Parathyroid adenoma (tissue), 2 donors: Measurements from ENCODE around the gene FAM53A.

ENCODE experiments used
- H2AFZ ChIP-seq: fragments of 300-600 bp; sonication (generic); one replicate; pipeline ENCODE4 v1.7.0; 2017; ENCODE audit warnings: antibody characterized with exemption, mild to moderate bottlenecking
- H3K27ac ChIP-seq: fragments of 300-600 bp; sonication (generic); one replicate; pipeline ENCODE4 v1.7.0; 2017
- H3K27me3 ChIP-seq: fragments of 300-600 bp; sonication (generic); one replicate; pipeline ENCODE4 v1.7.0; 2017; ENCODE audit warnings: low read length; ENCODE audit not compliant: control insufficient read depth, insufficient read depth
- H3K36me3 ChIP-seq: fragments of 300-600 bp; sonication (generic); one replicate; pipeline ENCODE4 v1.7.0; 2017; ENCODE audit warnings: low read length; ENCODE audit not compliant: control insufficient read depth, insufficient read depth
- H3K4me1 ChIP-seq: fragments of 300-600 bp; sonication (generic); one replicate; pipeline ENCODE4 v1.7.0; 2017; ENCODE audit warnings: control low read depth
- H3K4me2 ChIP-seq: fragments of 300-600 bp; sonication (generic); one replicate; pipeline ENCODE4 v1.7.0; 2017; ENCODE audit warnings: low read length
- H3K4me3 ChIP-seq: fragments of 300-600 bp; sonication (generic); one replicate; pipeline ENCODE4 v1.7.0; 2017; ENCODE audit warnings: low read depth, low read length
- H3K79me2 ChIP-seq: fragments of 300-600 bp; sonication (generic); one replicate; pipeline ENCODE4 v1.7.0; 2017; ENCODE audit warnings: control low read depth
- H3K9ac ChIP-seq: fragments of 300-600 bp; sonication (generic); one replicate; pipeline ENCODE4 v1.7.0; 2017; ENCODE audit warnings: mild to moderate bottlenecking
- H3K9me3 ChIP-seq: fragments of 300-600 bp; sonication (generic); one replicate; pipeline ENCODE4 v1.7.0; 2017; ENCODE audit warnings: low read length; ENCODE audit not compliant: control insufficient read depth
- CTCF ChIP-seq: fragments of 300-600 bp; sonication (generic); IDR thresholded peaks from one replicate; pipeline ENCODE4 v1.7.0; 2017; ENCODE audit warnings: antibody characterized with exemption, mild to moderate bottlenecking
- donor health status: primary hyperparathyroidism.

Gene FAM53A

DNA sequence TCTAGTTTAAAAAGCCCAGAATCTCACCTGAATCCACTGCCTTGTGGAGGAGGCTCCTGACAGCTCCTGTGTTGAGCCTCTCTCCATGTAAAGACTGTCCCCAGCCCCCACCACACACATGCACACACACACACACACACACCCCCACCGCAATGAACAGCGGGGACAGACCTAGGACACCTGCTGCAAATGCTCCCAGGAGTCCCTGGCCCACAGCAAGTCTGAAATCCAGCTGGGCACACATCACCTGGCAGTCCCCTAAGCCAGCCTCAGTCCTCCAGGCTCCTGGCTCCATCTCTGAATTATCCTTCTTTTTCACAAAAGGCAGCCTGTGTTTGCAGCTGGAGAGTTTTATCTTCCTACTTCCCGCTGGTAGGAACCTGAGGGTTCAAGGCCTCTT lies 6.6 kb upstream of the FAM53A start:
- Histone ChIP-seq H3K9ac (no peak overlapping the region), H3K9me3 (no peaks in the 10 kb centered on the region), H3K4me2 (no peak overlapping the region), H2AFZ (no peak overlapping the region), H3K36me3 (no peaks in the 10 kb centered on the region), H3K79me2 (no peaks in the 10 kb centered on the region), H3K27me3 (no peaks in the 10 kb centered on the region), H3K27ac (no peak overlapping the region), H3K4me1 (no peaks in the 10 kb centered on the region), H3K4me3 (no peak overlapping the region)
- no peak for TF ChIP-seq CTCF

GRCh38 chr4:1686440-1687036 lies 2.4 kb upstream of the FAM53A start:
- Histone ChIP-seq H3K4me1 (no peaks in the 10 kb centered on the region), H3K79me2 (no peaks in the 10 kb centered on the region), H3K9me3 (no peaks in the 10 kb centered on the region), H3K36me3 (no peaks in the 10 kb centered on the region), H3K27me3 (no peaks in the 10 kb centered on the region), H3K27ac (no peak overlapping the region), H3K4me3 (no peak overlapping the region), H3K9ac (no peak overlapping the region), H2AFZ (no peak overlapping the region), H3K4me2 (no peak overlapping the region)
- no peak for TF ChIP-seq CTCF

- no peak overlapping the region for H3K4me3 ChIP-seq
- no peaks in the 10 kb centered on the region for H3K9me3 ChIP-seq
- no peaks in the 10 kb centered on the region for H3K4me1 ChIP-seq
- no peaks in the 10 kb centered on the region for H3K36me3 ChIP-seq
- no peak overlapping the region for H3K27ac ChIP-seq
- TF ChIP-seq CTCF = no peak
- no peaks in the 10 kb centered on the region for H3K27me3 ChIP-seq
- no peak overlapping the region for H3K9ac ChIP-seq
- no peak overlapping the region for H3K4me2 ChIP-seq
- H3K79me2 ChIP-seq = no peaks in the 10 kb centered on the region
- H2AFZ ChIP-seq = no peak overlapping the region
Observed at GRCh38 chr4:1685235-1686150, 1.4 kb upstream of the FAM53A start.

- peak overlapping the region; percentile 31 for H3K4me3 ChIP-seq
- H3K27me3 ChIP-seq = no peaks in the 10 kb centered on the region
- H3K27ac ChIP-seq = no peak overlapping the region
- H2AFZ ChIP-seq = peak overlapping the region; percentile 33
- peak overlapping the region; percentile 53 for H3K4me2 ChIP-seq
- TF ChIP-seq CTCF = no peak
- H3K9ac ChIP-seq = no peak overlapping the region
- H3K79me2 ChIP-seq = no peaks in the 10 kb centered on the region
- H3K4me1 ChIP-seq = no peaks in the 10 kb centered on the region
- H3K9me3 ChIP-seq = no peaks in the 10 kb centered on the region
- H3K36me3 ChIP-seq = no peaks in the 10 kb centered on the region
Observed at GRCh38 chr4:1684506-1685234, 557 bp upstream of the FAM53A start.
